K562 (cell line): ENCODE measurements around the gene UNC45A. TPM values are rescaled to one million over a fixed set of nuclear protein-coding genes. Genes with fewer than 3 reads are reported as not detected.

Experiments
- ASH1L ChIP-seq: fragments of 450-650 bp; IDR thresholded peaks from 2 replicates; pipeline ENCODE4 v1.6.1; 2018; ENCODE audit warnings: borderline replicate concordance, mild to moderate bottlenecking, low read depth; ENCODE audit not compliant: partially characterized antibody
- CEBPZ ChIP-seq: fragments of 150-350 bp; IDR thresholded peaks from 2 replicates; pipeline ENCODE4 v1.6.1; 2014; ENCODE audit warnings: low read depth, mild to moderate bottlenecking, low read length, borderline replicate concordance
- DIDO1 ChIP-seq: fragments of 450-650 bp; IDR thresholded peaks from 2 replicates; pipeline ENCODE4 v1.6.1; 2016; ENCODE audit warnings: low read depth, missing biosample characterization, missing genetic modification characterization
- E2F4 ChIP-seq: sonication (generic); formaldehyde crosslinking; IDR thresholded peaks from 2 replicates; pipeline ENCODE4 v1.8.0; 2022; ENCODE audit warnings: mild to moderate bottlenecking, low read depth, missing genetic modification reagents
- ID3 ChIP-seq, 2 experiments: fragments of 250-450 bp in 1 of 2; fragments of 450-650 bp in 1 of 2; sonication (Bioruptor Pico) in 1 of 2; IDR thresholded peaks; 2 replicates each; pipeline versions ENCODE4 v1.6.1 to v1.8.0; 2016 to 2021; ENCODE audit warnings: mild to moderate bottlenecking in 2 of 2, moderate library complexity in 2 of 2, missing compliant biosample characterization in 1 of 2, missing genetic modification characterization in 1 of 2
- ILF3 ChIP-seq: fragments of 450-650 bp; IDR thresholded peaks from 2 replicates; pipeline ENCODE4 v1.6.1; 2018; ENCODE audit warnings: antibody characterized with exemption, mild to moderate bottlenecking, moderate library complexity, borderline replicate concordance
- JUND ChIP-seq, 2 experiments: IDR thresholded peaks; 2 replicates in 1 of 2; 3 replicates in 1 of 2; pipeline ENCODE4 v1.6.1; 2011; ENCODE audit warnings: borderline replicate concordance in 2 of 2, low read depth in 2 of 2, low read length in 2 of 2, improper control_type of control experiment in 1 of 2, missing biosample characterization in 1 of 2, missing genetic modification characterization in 1 of 2, missing genetic modification reagents in 1 of 2
- MAFG ChIP-seq: fragments of 450-650 bp; conservative IDR thresholded peaks from 2 replicates; pipeline ENCODE4 v1.6.1; 2016; ENCODE audit warnings: missing genetic modification characterization, missing compliant biosample characterization
- MXI1 ChIP-seq: IDR thresholded peaks from 2 replicates; pipeline ENCODE4 v1.6.1; 2011; ENCODE audit warnings: low read depth, mild to moderate bottlenecking, improper control_type of control experiment, low read length
- PRMT5 ChIP-seq: sonication (generic); formaldehyde crosslinking; IDR thresholded peaks from 2 replicates; pipeline ENCODE4 v1.5.0; 2020; ENCODE audit warnings: missing genetic modification reagents
- UBTF ChIP-seq, 2 experiments: IDR thresholded peaks; 2 replicates each; pipeline ENCODE4 v1.6.1; 2012; ENCODE audit warnings: improper control_type of control experiment in 2 of 2, low read depth in 2 of 2, low read length in 2 of 2, borderline replicate concordance in 1 of 2
- ZNF444 ChIP-seq: fragments of 250-450 bp; sonication (Bioruptor Pico); IDR thresholded peaks from 2 replicates; pipeline ENCODE4 v1.4.0; 2020; ENCODE audit warnings: mild to moderate bottlenecking, moderate library complexity
- ZNF644 ChIP-seq: fragments of 200-800 bp; sonication (Bioruptor generic); IDR thresholded peaks from 2 replicates; pipeline ENCODE4 v1.6.1; 2016; ENCODE audit warnings: low read depth, missing genetic modification characterization, missing compliant biosample characterization
- ZSCAN29 ChIP-seq: fragments of 450-650 bp; IDR thresholded peaks from 2 replicates; pipeline ENCODE4 v1.6.1; 2017
- ZSCAN32 ChIP-seq: fragments of 450-650 bp; formaldehyde crosslinking; IDR thresholded peaks from 2 replicates; pipeline ENCODE4 v1.4.0; 2020; ENCODE audit warnings: mild to moderate bottlenecking, moderate library complexity
- polyA plus RNA-seq, 8 experiments: library from polyadenylated mRNA; depleted of rRNA in 4 of 8; stranded (reverse) in 5 of 8; unstranded in 3 of 8; fragments of >200 nt; fragmentation: Nextera tagmentation in 2 of 8; fragmentation: Illumina TruSeq in 1 of 8; extraction: Ambion mirVana in 2 of 8; extraction: Trizol in 1 of 8; gene quantifications; 2 replicates each; pipeline versions ENCODE4 v1.2.1 to v1.2.3, GENCODE V29; 2011 to 2014; ENCODE audit warnings: inconsistent platforms in 1 of 8, missing spikeins in 1 of 8
- total RNA-seq, 7 experiments: library from RNA; depleted of rRNA in 6 of 7; stranded (reverse); fragments of >200 nt in 6 of 7; fragmentation: Illumina TruSeq in 2 of 7; extraction: Trizol in 2 of 7; gene quantifications; 2 replicates each; pipeline versions ENCODE4 v1.2.1 to v1.2.3, GENCODE V29; 2011 to 2021; ENCODE audit warnings: low replicate concordance in 1 of 7

Gene UNC45A
- total and polyA plus RNA-seq, 9 of the 15 experiments (the other 6 are each of a cell fraction or from before 2014, with no cell fraction given): 22.4 to 79.3 (median 43.7) TPM

- TF ChIP-seq UBTF (IDR thresholded peaks at IDR 0.05; ENCODE audit: borderline replicate concordance in 1 of 2, low read depth in 2 of 2, low read length in 2 of 2) (no peak), ZNF444 (CRISPR knock-in tag) (0 out of 2 replicates have a peak, but pooled peaks have one; percentile 60), ZSCAN29 (peak; percentile 85; the same call in 1 of the 2 replicates), JUND (IDR thresholded peaks at IDR 0.05; ENCODE audit: borderline replicate concordance, low read depth, low read length) (peak; percentile 66), JUND (tag; IDR thresholded peaks at IDR 0.05; ENCODE audit: borderline replicate concordance, low read depth, low read length) (peak; percentile 68; the same call in 2 of the 3 replicates), E2F4 (no peak), ILF3 (peak; percentile 88; the same call in 1 of the 2 replicates), PRMT5 (CRISPR knock-in tag) (no peak), CEBPZ (no peak), DIDO1 (tag) (peak; percentile 28; the same call in 1 of the 2 replicates), ZSCAN32 (CRISPR knock-in tag) (no peak), MXI1 (peak; percentile 86; the same call in 1 of the 2 replicates), ZNF644 (tag) (peak; percentile 96), MAFG (tag) (peak; percentile 85), ASH1L (no peak), ID3 (CRISPR knock-in tag; IDR thresholded peaks at IDR 0.05) (no peak), ID3 (tag; IDR thresholded peaks at IDR 0.05) (peak; percentile 58; the same call in 1 of the 2 replicates)
Observed at GRCh38 chr15:90901175-90902039, 33.7 kb upstream of the UNC45A start (continued).
